Stimulated activated naive CD4-positive, alpha-beta T cell (primary cell): ENCODE measurements around the gene FOXK1.

Source experiments
- DNase-seq, 6 experiments: peaks; one replicate each; lab custom pipeline; 2025; lab: John Stamatoyannopoulos, UW

FOXK1 gene

GRCh38 chr7:4699841-4700240, 17.7 kb downstream of the FOXK1 start:
- DNase-seq: no peak

- DNase-seq: no peak
These were observed 18.6 kb downstream of the FOXK1 start for GRCh38 chr7:4700577-4701235.

DNA sequence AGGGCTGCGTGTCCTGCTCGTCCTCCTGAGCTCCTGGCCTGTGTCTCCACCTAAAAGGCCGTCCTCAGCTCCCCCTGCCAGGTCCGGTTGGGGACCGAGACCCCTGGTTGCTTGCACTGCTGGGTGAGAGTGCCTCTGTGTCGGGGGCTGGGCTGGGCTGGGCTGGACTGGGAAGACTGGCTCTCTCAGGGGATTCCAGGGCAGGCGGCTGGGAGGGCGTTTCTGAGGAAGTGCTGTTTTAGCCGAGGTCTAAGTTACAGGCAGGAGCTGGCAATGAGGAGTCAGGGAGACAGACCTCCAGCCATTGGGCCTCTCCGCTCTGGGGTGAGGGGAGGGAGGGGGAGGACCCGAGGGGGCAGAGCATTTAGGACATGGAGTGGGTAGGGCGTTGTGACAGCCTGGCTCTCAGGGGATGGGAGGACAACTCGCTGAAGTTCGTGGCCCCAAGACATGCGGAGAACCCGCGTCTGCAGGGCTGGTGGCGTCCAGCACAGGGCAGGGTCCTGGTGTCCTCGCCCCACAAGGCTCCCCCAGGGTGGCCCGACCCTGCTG, 20.9 kb downstream of the FOXK1 start:
- no peak for DNase-seq

- DNase-seq: no peak
These were observed 21.4 kb downstream of the FOXK1 start for GRCh38 chr7:4703532-4703931.

DNA sequence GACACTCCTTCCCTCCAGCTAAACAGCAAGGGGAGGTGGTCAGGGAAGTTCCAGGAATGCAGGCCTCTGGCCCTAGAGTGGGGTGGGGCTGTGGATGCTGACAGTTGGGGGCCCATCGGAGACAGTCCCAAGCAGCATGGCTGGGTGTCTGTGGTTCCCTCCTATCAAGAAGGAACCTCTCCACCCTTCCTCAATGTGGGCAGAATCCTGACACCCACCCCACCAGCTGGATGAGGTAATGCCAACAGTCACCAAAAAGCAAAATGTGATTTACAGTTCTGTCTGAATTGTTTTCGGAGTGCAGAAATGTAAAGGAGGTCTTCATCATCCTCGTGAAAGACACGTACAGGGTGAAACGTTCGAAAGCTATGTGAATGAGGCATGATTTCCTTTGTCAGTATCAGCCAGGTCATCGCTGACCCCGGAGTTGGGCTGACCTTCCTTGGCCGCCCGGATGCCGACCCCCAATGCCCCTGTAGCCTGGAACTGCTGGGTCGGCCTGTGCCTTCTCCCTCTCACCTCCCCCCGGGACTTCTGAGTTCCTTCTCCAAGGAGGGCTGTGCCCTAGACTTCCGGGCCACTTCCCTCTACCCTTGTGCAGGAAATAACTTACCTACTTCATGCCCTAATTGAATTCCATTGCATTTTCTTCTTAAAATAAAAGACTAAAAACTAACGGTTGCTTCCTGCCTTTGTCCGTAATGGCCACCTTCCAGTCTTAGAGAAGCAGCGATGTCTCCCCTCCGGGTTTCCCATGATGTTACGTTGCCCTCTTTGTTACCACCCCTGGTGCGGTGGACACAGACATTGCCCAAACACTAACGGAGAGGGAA, 24.5 kb downstream of the FOXK1 start:
- DNase-seq: no peak

GRCh38 chr7:4707217-4707741, 25.2 kb downstream of the FOXK1 start:
- no peak for DNase-seq

- DNase-seq: no peak
These were observed 25.9 kb downstream of the FOXK1 start for GRCh38 chr7:4707980-4708411.

DNA sequence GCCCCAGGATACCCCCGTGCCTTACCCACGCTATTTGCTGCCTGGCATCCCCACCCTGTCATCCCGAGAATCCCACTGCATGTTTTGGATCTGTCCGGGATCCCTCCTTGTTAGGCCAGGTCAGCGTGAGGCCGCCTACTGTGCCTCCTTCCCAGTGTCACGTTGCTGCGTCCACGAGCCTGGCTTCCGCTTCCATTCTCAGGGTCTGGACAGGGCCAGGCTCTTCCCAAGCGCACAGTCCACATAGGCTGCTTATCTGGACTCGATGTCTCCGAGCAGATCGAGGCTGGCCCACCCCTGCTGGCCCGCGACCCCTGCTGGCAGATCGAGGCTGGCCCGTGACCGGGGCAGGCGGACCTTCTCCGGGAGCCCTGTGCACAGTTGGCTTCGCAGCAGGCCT, 27.1 kb downstream of the FOXK1 start:
- no peak for DNase-seq

- no peak for DNase-seq
These were observed 29.0 kb downstream of the FOXK1 start for GRCh38 chr7:4711093-4711492.

DNA sequence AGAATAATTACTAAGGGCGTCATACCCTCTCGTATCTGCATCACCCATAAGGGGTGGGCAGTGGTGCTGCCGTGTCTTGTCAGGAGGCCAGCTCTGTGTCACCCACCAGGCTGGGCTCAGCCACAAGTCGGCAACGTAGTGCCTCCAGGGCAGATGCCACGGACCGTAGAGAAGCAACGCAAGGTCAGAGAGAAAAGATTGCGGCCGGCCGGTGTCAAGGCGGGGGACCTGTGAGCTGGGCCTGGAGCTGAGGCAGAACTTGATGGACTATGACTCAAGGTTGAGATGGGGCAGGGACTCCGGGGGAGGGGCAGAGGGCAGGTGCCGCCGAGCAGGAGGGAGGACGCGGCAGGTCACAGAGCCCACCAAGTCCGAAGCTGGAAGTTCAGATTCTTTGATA, 29.5 kb downstream of the FOXK1 start:
- no peak for DNase-seq

DNA sequence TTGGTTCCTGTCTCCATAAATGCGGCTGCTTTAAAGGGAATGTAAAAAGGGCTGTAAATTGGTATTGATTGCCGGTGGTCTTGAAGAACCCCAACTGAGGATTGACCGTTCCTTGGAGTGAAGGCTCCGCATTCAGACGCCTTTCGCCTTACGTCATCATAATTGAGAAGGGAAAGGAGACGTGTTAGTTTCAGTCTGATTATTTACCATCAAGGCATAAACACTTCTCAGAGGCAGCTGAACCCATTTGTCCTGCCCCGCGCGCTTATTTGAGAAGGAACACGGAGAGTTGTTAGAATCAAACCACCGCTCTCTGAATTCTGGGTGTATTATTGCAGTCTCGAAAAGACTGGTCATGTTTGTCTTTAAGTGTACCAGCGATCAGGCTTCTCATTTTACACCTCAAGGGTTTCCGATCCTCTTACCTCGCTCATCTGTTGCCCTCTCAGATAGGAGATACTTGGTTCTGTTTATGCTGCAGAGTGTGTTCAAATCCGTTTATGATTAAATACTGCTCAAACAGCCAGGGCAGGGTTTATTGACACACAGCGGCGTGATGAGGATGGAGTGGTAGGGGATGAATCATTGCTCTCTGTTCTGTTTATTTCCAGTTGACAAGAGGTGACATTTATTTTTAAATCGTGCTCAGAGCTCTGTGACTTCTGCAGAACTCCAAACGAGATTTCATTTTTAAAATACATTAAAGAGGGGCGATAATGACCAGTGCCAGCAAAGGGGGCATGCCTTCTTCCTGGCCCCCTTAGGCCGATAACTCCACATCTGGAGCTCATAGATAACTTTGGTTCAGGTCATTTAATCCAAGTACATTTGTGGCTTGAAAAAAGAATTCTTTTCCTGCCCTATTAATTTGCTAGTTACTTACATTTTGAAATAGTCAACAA, 30.4 kb downstream of the FOXK1 start:
- no peak for DNase-seq

DNA sequence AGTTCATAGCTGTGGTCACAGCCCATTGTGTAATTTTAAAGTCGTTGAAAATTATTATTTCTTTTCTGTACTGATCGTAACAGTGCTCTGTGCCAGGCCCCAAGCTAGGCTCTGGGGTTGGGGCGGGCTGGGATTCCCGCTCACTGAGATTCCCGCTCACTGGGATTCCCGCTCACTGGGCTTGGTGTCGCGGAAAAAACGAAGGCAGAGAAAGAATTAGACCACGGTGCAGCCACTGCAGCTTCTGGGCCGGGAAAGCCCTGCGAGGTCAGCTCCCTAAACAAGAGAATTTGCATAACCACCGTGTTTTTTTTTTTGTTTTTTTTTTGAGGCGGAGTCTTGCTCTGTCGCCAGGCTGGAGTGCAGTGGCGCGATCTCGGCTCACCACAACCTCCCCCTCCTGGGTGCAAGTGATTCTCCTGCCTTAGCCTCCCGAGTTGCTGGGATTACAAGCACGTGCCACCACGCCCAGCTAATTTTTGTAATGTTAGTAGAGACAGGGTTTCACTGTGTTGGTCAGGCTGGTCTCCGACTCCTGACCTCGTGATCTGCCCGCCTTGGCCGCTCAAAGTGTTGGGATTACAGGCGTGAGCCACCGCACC, 31.2 kb downstream of the FOXK1 start:
- no peak for DNase-seq

DNA sequence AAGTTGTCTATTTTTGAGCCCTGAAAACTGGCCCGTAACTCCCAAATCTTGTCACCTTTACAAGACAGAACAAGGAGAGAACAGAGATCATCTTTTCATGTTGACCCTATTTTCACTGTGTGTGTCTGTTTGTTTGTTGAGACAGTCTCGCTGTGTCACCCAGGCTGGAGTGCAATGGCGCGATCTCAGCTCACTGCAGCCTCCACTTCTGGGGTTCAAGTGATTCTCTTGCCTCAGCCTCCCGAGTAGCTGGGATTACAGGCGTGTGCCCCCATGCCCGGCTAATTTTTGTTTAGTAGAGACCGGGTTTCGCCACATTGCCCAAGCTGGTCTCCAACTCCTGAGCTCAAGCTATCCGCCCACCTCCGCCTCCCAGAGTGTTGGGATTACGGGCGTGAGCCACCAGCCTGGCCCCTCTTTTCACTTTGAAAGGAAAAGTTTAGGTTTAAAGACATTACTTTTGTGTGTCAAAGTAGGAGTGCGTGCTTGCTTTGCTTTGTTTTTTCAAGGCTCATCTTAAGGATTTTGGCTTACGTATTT, 32.1 kb downstream of the FOXK1 start:
- DNase-seq: no peak

GRCh38 chr7:4714767-4715409, 32.8 kb downstream of the FOXK1 start:
- no peak for DNase-seq

- DNase-seq: no peak
These were observed 33.3 kb downstream of the FOXK1 start for GRCh38 chr7:4715410-4715776.

DNA sequence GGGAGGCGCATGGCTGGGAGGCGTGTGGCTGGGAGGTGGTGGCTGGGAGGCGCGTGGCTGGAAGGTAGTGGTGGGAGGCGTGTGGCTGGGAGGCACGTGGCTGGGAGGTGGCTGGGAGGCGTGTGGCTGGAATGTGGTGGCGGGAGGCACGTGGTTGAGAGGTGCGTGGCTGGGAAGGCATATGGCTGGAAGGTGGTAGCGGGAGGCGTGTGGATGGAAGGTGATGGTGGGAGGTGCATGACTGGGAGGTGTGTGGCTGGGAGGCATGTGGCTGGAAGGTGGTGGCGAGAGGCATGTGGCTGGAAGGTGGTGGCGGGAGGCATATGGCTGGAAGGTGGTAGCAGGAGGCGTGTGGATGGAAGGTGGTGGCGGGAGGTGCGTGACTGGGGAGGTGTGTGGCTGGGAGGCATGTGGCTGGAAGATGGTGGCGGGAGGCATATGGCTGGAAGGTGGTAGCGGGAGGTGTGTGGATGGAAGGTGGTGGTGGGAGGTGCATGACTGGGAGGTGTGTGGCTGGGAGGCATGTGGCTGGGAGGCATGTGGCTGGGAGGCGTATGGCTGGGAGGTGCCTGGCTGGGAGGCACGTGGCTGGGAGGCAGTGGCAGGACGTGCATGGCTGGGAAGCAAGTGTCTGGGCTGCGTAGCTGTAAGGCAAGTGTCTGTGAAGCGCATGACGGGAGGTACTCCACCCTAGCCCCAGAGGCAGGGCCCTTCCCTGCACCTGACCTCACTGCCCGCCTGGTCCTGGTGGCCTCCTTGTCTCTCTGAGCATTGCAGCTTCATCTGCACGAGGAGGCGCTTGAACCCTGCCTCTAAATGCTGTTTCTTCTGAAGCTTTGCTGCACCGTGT, 35.1 kb downstream of the FOXK1 start:
- no peak for DNase-seq

- DNase-seq: no peak
These were observed 36.0 kb downstream of the FOXK1 start for GRCh38 chr7:4718075-4718474.

DNA sequence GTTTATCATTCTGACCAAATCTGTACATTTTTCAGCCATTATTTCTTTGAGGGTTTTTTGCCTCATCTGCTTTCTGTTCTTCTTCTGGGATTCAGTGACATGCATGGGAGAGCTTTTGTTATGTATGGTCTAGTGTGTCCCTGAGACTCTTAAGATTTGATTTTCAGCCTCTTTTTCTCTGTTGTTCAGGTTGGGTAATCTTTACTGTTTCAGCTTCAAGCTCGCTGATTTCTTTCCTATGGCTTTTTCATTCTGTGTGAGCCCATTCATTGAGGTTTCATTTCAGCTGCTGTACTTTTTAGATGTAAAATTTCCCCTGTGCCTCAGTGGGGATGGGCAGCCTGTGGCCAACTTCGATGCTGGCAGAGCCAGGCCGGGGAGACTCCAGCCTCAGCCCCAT, 38.1 kb downstream of the FOXK1 start:
- DNase-seq: no peak

GRCh38 chr7:4722308-4722707, 40.2 kb downstream of the FOXK1 start:
- DNase-seq: no peak
